Measurements from ENCODE around the gene CLOCK.

Gene CLOCK

GRCh38 chr4:55534306-55534705 lies 12.4 kb downstream of the CLOCK start:
- Histone ChIP-seq H2AK5ac (ENCODE audit: low read depth, low read length) (no peak overlapping the region), H3K4ac (ENCODE audit: low read length) (no peak overlapping the region), H2BK12ac (ENCODE audit: low read length) (no peak overlapping the region), H3K18ac (ENCODE audit: low read length) (no peak overlapping the region), H3K14ac (ENCODE audit: low read length) (no peak overlapping the region), H2AFZ (ENCODE audit: low read length) (no peak overlapping the region), H3K4me3 (ENCODE audit: low read length in 2 of 2) (no peak overlapping the region), H3K9ac (ENCODE audit: low read depth, low read length, poor library complexity) (no peak overlapping the region), H3K79me1 (ENCODE audit: low read depth, low read length) (peaks cover 2% of the 10 kb centered on the region), H3K27ac (replicated peaks; ENCODE audit: low read length) (no peak overlapping the region), H3K4me2 (ENCODE audit: insufficient read depth, low read length, poor library complexity, severe bottlenecking) (no peak overlapping the region), H2BK5ac (ENCODE audit: low read length) (no peak overlapping the region), H3K23ac (ENCODE audit: low read depth, low read length, poor library complexity) (no peak overlapping the region), H2BK15ac (ENCODE audit: low read length) (no peak overlapping the region), H4K91ac (ENCODE audit: low read depth, low read length, poor library complexity) (no peak overlapping the region), H3K4me1 (ENCODE audit: control insufficient read depth in 2 of 2, insufficient read depth in 1 of 2, low read depth in 1 of 2, low read length in 2 of 2) (no peaks in the 10 kb centered on the region), H3K9me3 (replicated peaks in 1 of 2; ENCODE audit: control insufficient read depth in 2 of 2, insufficient read depth in 1 of 2, low read depth in 1 of 2, low read length in 2 of 2) (peaks cover 2 to 61% of the 10 kb centered on the region in 2 donors), H3K36me3 (replicated peaks in 1 of 2; ENCODE audit: control insufficient read depth in 2 of 2, insufficient read depth in 2 of 2, low read length in 2 of 2) (peaks cover 0 to 3% of the 10 kb centered on the region in 2 donors), H4K8ac (ENCODE audit: low read depth, low read length) (no peak overlapping the region), H2BK120ac (ENCODE audit: low read depth, low read length) (no peak overlapping the region), H3K27me3 (ENCODE audit: control insufficient read depth in 3 of 3, insufficient read depth in 3 of 3, low read depth in 1 of 3, low read length in 3 of 3) (no peaks in the 10 kb centered on the region)
- no peak for DNase-seq (ENCODE audit: low spot score)

GRCh38 chr4:55530691-55531090 lies 16.0 kb downstream of the CLOCK start:
- H2BK15ac ChIP-seq (ENCODE audit: low read length) = no peak overlapping the region

GRCh38 chr4:55530167-55530566 lies 16.5 kb downstream of the CLOCK start:
- DNase-seq (ENCODE audit: low spot score) = no peak
- peaks cover 0 to 3% of the 10 kb centered on the region in 2 donors for H3K36me3 ChIP-seq (replicated peaks in 1 of 2; ENCODE audit: control insufficient read depth in 2 of 2, insufficient read depth in 2 of 2, low read length in 2 of 2)
- H3K23ac ChIP-seq (ENCODE audit: low read depth, low read length, poor library complexity) = no peak overlapping the region
- H3K27me3 ChIP-seq (ENCODE audit: control insufficient read depth in 3 of 3, insufficient read depth in 3 of 3, low read depth in 1 of 3, low read length in 3 of 3) = no peaks in the 10 kb centered on the region
- no peak overlapping the region for H2BK5ac ChIP-seq (ENCODE audit: low read length)
- no peak overlapping the region for H2BK15ac ChIP-seq (ENCODE audit: low read length)
- H3K79me1 ChIP-seq (ENCODE audit: low read depth, low read length) = peaks cover 2% of the 10 kb centered on the region
- no peak overlapping the region for H3K4me2 ChIP-seq (ENCODE audit: insufficient read depth, low read length, poor library complexity, severe bottlenecking)
- no peak overlapping the region for H3K4ac ChIP-seq (ENCODE audit: low read length)
- H3K4me1 ChIP-seq (ENCODE audit: control insufficient read depth in 2 of 2, insufficient read depth in 1 of 2, low read depth in 1 of 2, low read length in 2 of 2) = no peaks in the 10 kb centered on the region
- peaks cover 0 to 33% of the 10 kb centered on the region in 2 donors for H3K9me3 ChIP-seq (replicated peaks in 1 of 2; ENCODE audit: control insufficient read depth in 2 of 2, insufficient read depth in 1 of 2, low read depth in 1 of 2, low read length in 2 of 2)
- H2AFZ ChIP-seq (ENCODE audit: low read length) = no peak overlapping the region
- no CpG with 5 or more reads among the region's 4 CpGs for WGBS, 2 donors (ENCODE audit: extremely low coverage in 2 of 2, insufficient read length in 2 of 2, insufficient replicate concordance in 1 of 2)
- no peak overlapping the region for H3K18ac ChIP-seq (ENCODE audit: low read length)
- H3K9ac ChIP-seq (ENCODE audit: low read depth, low read length, poor library complexity) = no peak overlapping the region
- H4K8ac ChIP-seq (ENCODE audit: low read depth, low read length) = no peak overlapping the region
- no peak overlapping the region for H4K91ac ChIP-seq (ENCODE audit: low read depth, low read length, poor library complexity)
- H2BK120ac ChIP-seq (ENCODE audit: low read depth, low read length) = no peak overlapping the region
- no peak overlapping the region for H2BK12ac ChIP-seq (ENCODE audit: low read length)
- H3K14ac ChIP-seq (ENCODE audit: low read length) = no peak overlapping the region
- no peak overlapping the region for H3K27ac ChIP-seq (replicated peaks; ENCODE audit: low read length)
- H2AK5ac ChIP-seq (ENCODE audit: low read depth, low read length) = no peak overlapping the region
- no peak overlapping the region for H3K4me3 ChIP-seq (ENCODE audit: low read length in 2 of 2)

More at GRCh38 chr4:55530691-55531090, 16.0 kb downstream of the CLOCK start:
- Histone ChIP-seq H2AK5ac (ENCODE audit: low read depth, low read length) (no peak overlapping the region), H3K9me3 (replicated peaks in 1 of 2; ENCODE audit: control insufficient read depth in 2 of 2, insufficient read depth in 1 of 2, low read depth in 1 of 2, low read length in 2 of 2) (peaks cover 0 to 35% of the 10 kb centered on the region in 2 donors), H3K4me3 (ENCODE audit: low read length in 2 of 2) (no peak overlapping the region), H3K79me1 (ENCODE audit: low read depth, low read length) (peaks cover 2% of the 10 kb centered on the region), H4K8ac (ENCODE audit: low read depth, low read length) (no peak overlapping the region), H3K4me2 (ENCODE audit: insufficient read depth, low read length, poor library complexity, severe bottlenecking) (no peak overlapping the region), H3K36me3 (replicated peaks in 1 of 2; ENCODE audit: control insufficient read depth in 2 of 2, insufficient read depth in 2 of 2, low read length in 2 of 2) (peaks cover 0 to 3% of the 10 kb centered on the region in 2 donors), H2BK5ac (ENCODE audit: low read length) (no peak overlapping the region), H3K18ac (ENCODE audit: low read length) (no peak overlapping the region), H4K91ac (ENCODE audit: low read depth, low read length, poor library complexity) (no peak overlapping the region), H3K4me1 (ENCODE audit: control insufficient read depth in 2 of 2, insufficient read depth in 1 of 2, low read depth in 1 of 2, low read length in 2 of 2) (no peaks in the 10 kb centered on the region), H3K23ac (ENCODE audit: low read depth, low read length, poor library complexity) (no peak overlapping the region), H3K27ac (replicated peaks; ENCODE audit: low read length) (no peak overlapping the region), H2AFZ (ENCODE audit: low read length) (no peak overlapping the region), H3K27me3 (ENCODE audit: control insufficient read depth in 3 of 3, insufficient read depth in 3 of 3, low read depth in 1 of 3, low read length in 3 of 3) (no peaks in the 10 kb centered on the region), H2BK12ac (ENCODE audit: low read length) (no peak overlapping the region), H3K4ac (ENCODE audit: low read length) (no peak overlapping the region), H3K9ac (ENCODE audit: low read depth, low read length, poor library complexity) (no peak overlapping the region), H3K14ac (ENCODE audit: low read length) (no peak overlapping the region), H2BK120ac (ENCODE audit: low read depth, low read length) (no peak overlapping the region)
- no CpG with 5 or more reads among the region's 4 CpGs for WGBS, 2 donors (ENCODE audit: extremely low coverage in 2 of 2, insufficient read length in 2 of 2, insufficient replicate concordance in 1 of 2)
- DNase-seq (ENCODE audit: low spot score) = no peak

GRCh38 chr4:55528491-55528890 lies 18.2 kb downstream of the CLOCK start:
- no peak overlapping the region for H2BK5ac ChIP-seq (ENCODE audit: low read length)
- peaks cover 2% of the 10 kb centered on the region for H3K79me1 ChIP-seq (ENCODE audit: low read depth, low read length)
- H3K4ac ChIP-seq (ENCODE audit: low read length) = no peak overlapping the region
- no peak overlapping the region for H4K8ac ChIP-seq (ENCODE audit: low read depth, low read length)
- H3K9me3 ChIP-seq (replicated peaks in 1 of 2; ENCODE audit: control insufficient read depth in 2 of 2, insufficient read depth in 1 of 2, low read depth in 1 of 2, low read length in 2 of 2) = peaks cover 0 to 20% of the 10 kb centered on the region in 2 donors
- H3K18ac ChIP-seq (ENCODE audit: low read length) = no peak overlapping the region
- H2BK12ac ChIP-seq (ENCODE audit: low read length) = no peak overlapping the region
- no peak overlapping the region for H2BK120ac ChIP-seq (ENCODE audit: low read depth, low read length)
- no peak overlapping the region for H3K9ac ChIP-seq (ENCODE audit: low read depth, low read length, poor library complexity)
- no peaks in the 10 kb centered on the region for H3K27me3 ChIP-seq (ENCODE audit: control insufficient read depth in 3 of 3, insufficient read depth in 3 of 3, low read depth in 1 of 3, low read length in 3 of 3)
- no peak overlapping the region for H4K91ac ChIP-seq (ENCODE audit: low read depth, low read length, poor library complexity)
- no CpG with 5 or more reads among the region's 3 CpGs for WGBS, 2 donors (ENCODE audit: extremely low coverage in 2 of 2, insufficient read length in 2 of 2, insufficient replicate concordance in 1 of 2)
- no peak overlapping the region for H3K27ac ChIP-seq (replicated peaks; ENCODE audit: low read length)
- DNase-seq (ENCODE audit: low spot score) = no peak
- no peak overlapping the region for H2AK5ac ChIP-seq (ENCODE audit: low read depth, low read length)
- no peak overlapping the region for H3K23ac ChIP-seq (ENCODE audit: low read depth, low read length, poor library complexity)
- H3K4me1 ChIP-seq (ENCODE audit: control insufficient read depth in 2 of 2, insufficient read depth in 1 of 2, low read depth in 1 of 2, low read length in 2 of 2) = no peaks in the 10 kb centered on the region
- H3K4me2 ChIP-seq (ENCODE audit: insufficient read depth, low read length, poor library complexity, severe bottlenecking) = no peak overlapping the region
- no peak overlapping the region for H2AFZ ChIP-seq (ENCODE audit: low read length)
- H3K4me3 ChIP-seq (ENCODE audit: low read length in 2 of 2) = no peak overlapping the region
- peaks cover 0 to 3% of the 10 kb centered on the region in 2 donors for H3K36me3 ChIP-seq (replicated peaks in 1 of 2; ENCODE audit: control insufficient read depth in 2 of 2, insufficient read depth in 2 of 2, low read length in 2 of 2)
- H2BK15ac ChIP-seq (ENCODE audit: low read length) = no peak overlapping the region
- H3K14ac ChIP-seq (ENCODE audit: low read length) = no peak overlapping the region
